NB4 (cell line): ENCODE measurements around the gene ITGB1.

Experiments
- MYC ChIP-seq: IDR thresholded peaks from 2 replicates; pipeline ENCODE4 v1.6.1; 2011; ENCODE audit warnings: low read depth, low read length
- POLR2A ChIP-seq: IDR thresholded peaks from 2 replicates; pipeline ENCODE4 v1.6.1; 2011; ENCODE audit warnings: mild to moderate bottlenecking; ENCODE audit not compliant: insufficient read length; ENCODE audit errors: extremely low read depth
- TF ChIP-seq, protein P1 (sequence below): IDR thresholded peaks from one replicate; pipeline ENCODE4 v1.5.1; 2012; ENCODE audit warnings: low read depth, low read length

DNA sequence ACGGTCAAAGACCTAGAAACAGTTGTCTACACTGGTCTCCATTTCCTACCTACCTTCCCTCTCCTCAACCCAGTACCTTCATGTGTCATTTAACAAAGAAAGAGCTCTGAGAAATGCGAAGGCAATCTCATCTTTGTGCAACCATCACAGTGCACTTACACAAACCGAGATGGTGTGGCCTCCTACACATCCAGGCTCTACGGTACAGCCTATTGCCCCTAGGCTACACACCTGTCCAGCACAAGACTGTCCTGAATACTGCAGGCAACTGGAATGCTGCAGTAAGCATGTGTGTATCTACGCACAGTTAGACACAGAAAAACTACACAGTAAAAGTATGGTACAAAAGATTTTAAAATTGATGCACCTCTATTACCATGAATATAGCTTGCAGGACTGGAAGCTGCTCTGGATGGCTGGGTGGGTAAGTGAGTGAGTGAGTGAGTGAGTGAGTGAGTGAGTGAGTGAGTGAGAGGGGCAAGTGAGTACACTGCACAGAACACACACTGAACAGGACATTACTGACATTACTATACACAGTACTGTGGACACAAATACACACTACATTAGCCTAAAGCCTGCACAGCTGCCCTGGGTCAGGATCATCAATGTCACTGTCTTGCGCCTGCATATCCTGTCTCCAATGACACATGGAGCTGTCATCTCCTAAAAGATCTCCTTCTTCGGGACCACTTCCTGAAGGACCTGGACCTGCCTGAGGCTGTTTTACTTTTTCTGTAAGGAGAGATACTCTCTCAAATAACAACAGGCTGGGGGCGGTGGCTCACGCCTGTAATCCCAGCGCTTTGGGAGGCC lies 18.5 kb downstream of the ITGB1 start:
- TF ChIP-seq, protein P1, sequence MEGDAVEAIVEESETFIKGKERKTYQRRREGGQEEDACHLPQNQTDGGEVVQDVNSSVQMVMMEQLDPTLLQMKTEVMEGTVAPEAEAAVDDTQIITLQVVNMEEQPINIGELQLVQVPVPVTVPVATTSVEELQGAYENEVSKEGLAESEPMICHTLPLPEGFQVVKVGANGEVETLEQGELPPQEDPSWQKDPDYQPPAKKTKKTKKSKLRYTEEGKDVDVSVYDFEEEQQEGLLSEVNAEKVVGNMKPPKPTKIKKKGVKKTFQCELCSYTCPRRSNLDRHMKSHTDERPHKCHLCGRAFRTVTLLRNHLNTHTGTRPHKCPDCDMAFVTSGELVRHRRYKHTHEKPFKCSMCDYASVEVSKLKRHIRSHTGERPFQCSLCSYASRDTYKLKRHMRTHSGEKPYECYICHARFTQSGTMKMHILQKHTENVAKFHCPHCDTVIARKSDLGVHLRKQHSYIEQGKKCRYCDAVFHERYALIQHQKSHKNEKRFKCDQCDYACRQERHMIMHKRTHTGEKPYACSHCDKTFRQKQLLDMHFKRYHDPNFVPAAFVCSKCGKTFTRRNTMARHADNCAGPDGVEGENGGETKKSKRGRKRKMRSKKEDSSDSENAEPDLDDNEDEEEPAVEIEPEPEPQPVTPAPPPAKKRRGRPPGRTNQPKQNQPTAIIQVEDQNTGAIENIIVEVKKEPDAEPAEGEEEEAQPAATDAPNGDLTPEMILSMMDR: no peak
- TF ChIP-seq POLR2A (no peak), MYC (no peak)
